Bone marrow (tissue), 2 donors: ENCODE measurements around the gene MKRN2.
"Not testable (repeated sequence)": the region's sequence is repeated elsewhere in the genome, so short reads cannot be mapped to it uniquely, and the experiment has no call there.

Source experiments
- DNase-seq, 2 donors: peaks; one replicate each; lab custom pipeline; 2025; lab: John Stamatoyannopoulos, UW

MKRN2 gene

GRCh38 chr3:12588039-12589009, 31.4 kb downstream of the MKRN2 start:
- DNase-seq, result no peak

- DNase-seq, result no peak
Observed at GRCh38 chr3:12590096-12590495, 33.2 kb downstream of the MKRN2 start.

GRCh38 chr3:12591456-12591855, 34.6 kb downstream of the MKRN2 start:
- DNase-seq, result no peak

GRCh38 chr3:12591997-12592715, 35.3 kb downstream of the MKRN2 start:
- no peak for DNase-seq

- no peak for DNase-seq
Observed at GRCh38 chr3:12593473-12593872, 36.6 kb downstream of the MKRN2 start.

- no peak for DNase-seq
Observed at GRCh38 chr3:12598890-12599289, 42.0 kb downstream of the MKRN2 start.

GRCh38 chr3:12601072-12601471, 44.2 kb downstream of the MKRN2 start:
- no peak for DNase-seq

GRCh38 chr3:12603969-12604368, 47.1 kb downstream of the MKRN2 start:
- DNase-seq, result no peak

GRCh38 chr3:12608376-12608775, 51.5 kb downstream of the MKRN2 start:
- DNase-seq, result no peak

GRCh38 chr3:12611117-12611516, 54.2 kb downstream of the MKRN2 start:
- DNase-seq, result no peak

GRCh38 chr3:12612514-12613226, 55.8 kb downstream of the MKRN2 start:
- DNase-seq, result no peak

- DNase-seq, result no peak
Observed at GRCh38 chr3:12613250-12613649, 56.4 kb downstream of the MKRN2 start.

- DNase-seq, result no peak
Observed at GRCh38 chr3:12615266-12615665, 58.4 kb downstream of the MKRN2 start.

GRCh38 chr3:12618426-12618825, 61.5 kb downstream of the MKRN2 start:
- no peak for DNase-seq

GRCh38 chr3:12620305-12620704, 63.4 kb downstream of the MKRN2 start:
- no peak for DNase-seq

- DNase-seq, result no peak
Observed at GRCh38 chr3:12620729-12621128, 63.8 kb downstream of the MKRN2 start.

- DNase-seq, result no peak
Observed at GRCh38 chr3:12622335-12622734, 65.4 kb downstream of the MKRN2 start.

- DNase-seq, result no peak
Observed at GRCh38 chr3:12624056-12624455, 67.2 kb downstream of the MKRN2 start.

- not testable (repeated sequence) for DNase-seq
Observed at GRCh38 chr3:12624964-12625363, 68.1 kb downstream of the MKRN2 start.

- no peak for DNase-seq
Observed at GRCh38 chr3:12627370-12627769, 70.5 kb downstream of the MKRN2 start.

GRCh38 chr3:12628813-12629212, 71.9 kb downstream of the MKRN2 start:
- DNase-seq, result no peak

GRCh38 chr3:12629560-12629959, 72.7 kb downstream of the MKRN2 start:
- DNase-seq, result no peak
